Activated T-helper 1 cell treated with Interleukin-2 at 50 U/mL for 16 hours (primary cell): ENCODE measurements around the gene SEPTIN5.

Experiments used
- DNase-seq: peaks from one replicate; pipeline ENCODE4 v3.0.0-alpha.2; 2020; ENCODE audit warnings: low read depth

Gene SEPTIN5

GRCh38 chr22:19748991-19749664, 34.8 kb downstream of the SEPTIN5 start:
- no peak for DNase-seq

- no peak for DNase-seq
Measured at GRCh38 chr22:19749876-19750275, 35.6 kb downstream of the SEPTIN5 start.

- DNase-seq = no peak
Measured at GRCh38 chr22:19750507-19751490, 36.5 kb downstream of the SEPTIN5 start.

GRCh38 chr22:19751497-19752245, 37.4 kb downstream of the SEPTIN5 start:
- DNase-seq = no peak

GRCh38 chr22:19753090-19753842, 39.0 kb downstream of the SEPTIN5 start:
- DNase-seq = no peak

GRCh38 chr22:19753996-19754700, 39.8 kb downstream of the SEPTIN5 start:
- DNase-seq = no peak

GRCh38 chr22:19754701-19755144, 40.4 kb downstream of the SEPTIN5 start:
- DNase-seq = no peak

- DNase-seq = no peak
Measured at GRCh38 chr22:19755145-19755710, 40.9 kb downstream of the SEPTIN5 start.

- DNase-seq = no peak
Measured at GRCh38 chr22:19755722-19756287, 41.5 kb downstream of the SEPTIN5 start.

- DNase-seq = peak; percentile 60
Measured at GRCh38 chr22:19756288-19757128, 42.2 kb downstream of the SEPTIN5 start.

GRCh38 chr22:19757140-19757984, 43.1 kb downstream of the SEPTIN5 start:
- DNase-seq = no peak

GRCh38 chr22:19757985-19758895, 43.9 kb downstream of the SEPTIN5 start:
- no peak for DNase-seq

GRCh38 chr22:19758896-19759426, 44.7 kb downstream of the SEPTIN5 start:
- no peak for DNase-seq

- no peak for DNase-seq
Measured at GRCh38 chr22:19759427-19760057, 45.2 kb downstream of the SEPTIN5 start.

- no peak for DNase-seq
Measured at GRCh38 chr22:19760058-19760950, 46.0 kb downstream of the SEPTIN5 start, which contains the start of gene TBX1. TSS of gene TBX1 (plus strand) at chr22:19760778. CDS start at chr22:19760844, 66 bp downstream.
